ENCODE measurements around the gene MR1. TPM values are rescaled to one million over a fixed set of nuclear protein-coding genes. Genes with fewer than 3 reads are reported as not detected.

MR1 gene
- total and polyA plus RNA-seq, 2 of the 13 experiments (the other 11 are each of a cell fraction or from before 2014, with no cell fraction given) = 7.7 to 10.4 TPM

DNA sequence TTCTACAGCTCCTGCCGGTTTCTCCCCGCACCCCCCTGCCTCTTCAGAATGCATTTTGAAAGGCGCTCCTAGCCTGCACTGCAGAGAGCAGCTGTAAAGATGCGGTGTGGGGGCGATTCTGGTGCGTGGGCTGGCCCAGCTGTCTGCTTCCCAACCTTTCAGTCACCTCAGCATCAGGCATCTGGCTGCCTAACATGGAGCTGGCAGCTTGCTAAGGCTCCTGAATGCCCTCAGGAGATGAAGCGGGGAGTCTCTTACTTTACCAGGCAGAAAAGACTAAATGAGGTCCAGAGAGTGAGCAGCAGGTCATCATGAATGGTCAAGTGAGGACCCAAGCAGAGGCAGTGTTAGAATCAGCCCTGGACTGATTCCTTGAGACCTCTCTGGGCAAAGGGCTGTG is 63.5 kb downstream of the MR1 start (continued):
- TF ChIP-seq ZNF790 (CRISPR knock-in tag; IDR thresholded peaks at IDR 0.05; ENCODE audit: borderline replicate concordance) (no peak), ZNF430 (CRISPR knock-in tag; IDR thresholded peaks at IDR 0.05) (no peak), ZBTB4 (CRISPR knock-in tag; IDR thresholded peaks at IDR 0.05; ENCODE audit: borderline replicate concordance) (no peak), HCFC1 (IDR thresholded peaks at IDR 0.05; ENCODE audit: low read depth, low read length) (no peak), CENPT (CRISPR knock-in tag; IDR thresholded peaks at IDR 0.05; ENCODE audit: low read depth) (no peak), SP4 (CRISPR knock-in tag; IDR thresholded peaks at IDR 0.05) (no peak), BCL6 (CRISPR knock-in tag; IDR thresholded peaks at IDR 0.05) (no peak), NCOA5 (CRISPR knock-in tag; IDR thresholded peaks at IDR 0.05) (no peak), ATF5 (CRISPR knock-in tag; IDR thresholded peaks at IDR 0.05; ENCODE audit: low read depth) (no peak), RAD51 (IDR thresholded peaks at IDR 0.05; ENCODE audit: borderline replicate concordance) (no peak)
- TF ChIP-seq, protein P1, sequence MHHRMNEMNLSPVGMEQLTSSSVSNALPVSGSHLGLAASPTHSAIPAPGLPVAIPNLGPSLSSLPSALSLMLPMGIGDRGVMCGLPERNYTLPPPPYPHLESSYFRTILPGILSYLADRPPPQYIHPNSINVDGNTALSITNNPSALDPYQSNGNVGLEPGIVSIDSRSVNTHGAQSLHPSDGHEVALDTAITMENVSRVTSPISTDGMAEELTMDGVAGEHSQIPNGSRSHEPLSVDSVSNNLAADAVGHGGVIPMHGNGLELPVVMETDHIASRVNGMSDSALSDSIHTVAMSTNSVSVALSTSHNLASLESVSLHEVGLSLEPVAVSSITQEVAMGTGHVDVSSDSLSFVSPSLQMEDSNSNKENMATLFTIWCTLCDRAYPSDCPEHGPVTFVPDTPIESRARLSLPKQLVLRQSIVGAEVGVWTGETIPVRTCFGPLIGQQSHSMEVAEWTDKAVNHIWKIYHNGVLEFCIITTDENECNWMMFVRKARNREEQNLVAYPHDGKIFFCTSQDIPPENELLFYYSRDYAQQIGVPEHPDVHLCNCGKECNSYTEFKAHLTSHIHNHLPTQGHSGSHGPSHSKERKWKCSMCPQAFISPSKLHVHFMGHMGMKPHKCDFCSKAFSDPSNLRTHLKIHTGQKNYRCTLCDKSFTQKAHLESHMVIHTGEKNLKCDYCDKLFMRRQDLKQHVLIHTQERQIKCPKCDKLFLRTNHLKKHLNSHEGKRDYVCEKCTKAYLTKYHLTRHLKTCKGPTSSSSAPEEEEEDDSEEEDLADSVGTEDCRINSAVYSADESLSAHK (CRISPR knock-in tag; IDR thresholded peaks at IDR 0.05; ENCODE audit: borderline replicate concordance) = no peak
